Endothelial cell of umbilical vein (primary cell): ENCODE results near the gene RPS6KA3. TPM values are rescaled to one million over a fixed set of nuclear protein-coding genes. Genes with fewer than 3 reads are reported as not detected.

Source experiments
- BruUV-seq: library from RNA; stranded (reverse); fragments of 400-500 nt; replicated peaks from 2 replicates; lab custom pipeline; 2021; lab: Mats Ljungman, UMichigan
- CTCF ChIA-PET: fragments of 300-600, 350-600 bp; sonication (Branson Sonifier 250); formaldehyde crosslinking; loops from one replicate; lab custom pipeline; 2021; ENCODE audit warnings: antibody characterized with exemption, inconsistent platforms; lab: Charles Lee
- POLR2A ChIA-PET: fragments of 300-600, 350-600 bp; sonication (Branson Sonifier 250); formaldehyde crosslinking; loops from one replicate; lab custom pipeline; 2021; ENCODE audit warnings: antibody characterized with exemption, inconsistent platforms; lab: Charles Lee
- DNase-seq: peaks from one replicate; pipeline ENCODE4 v3.0.0-alpha.2; 2011; ENCODE audit warnings: low read depth, low spot score
- FAIRE-seq: peaks from 2 replicates; lab custom pipeline; 2011; peaks lifted over from hg19 to GRCh38; lab: Jason Lieb, UNC
- H2AFZ ChIP-seq: 2 replicates; pipeline ENCODE4 v1.6.0; 2012; ENCODE audit warnings: low read depth, low read length, control low read depth, inconsistent platforms
- H3K27ac ChIP-seq: 2 replicates; pipeline ENCODE4 v1.5.1; 2011; ENCODE audit warnings: low read depth, mild to moderate bottlenecking, control low read depth, low read length, moderate library complexity; ENCODE audit not compliant: insufficient read depth
- H3K27me3 ChIP-seq, 2 experiments: 2 replicates each; pipeline versions ENCODE4 v1.6.0 to v1.6.1; 2011; ENCODE audit warnings: low read length in 2 of 2, mixed read lengths in 1 of 2; ENCODE audit not compliant: control insufficient read depth in 2 of 2, insufficient read depth in 2 of 2
- H3K36me3 ChIP-seq, 2 experiments: 2 replicates in 1 of 2; 3 replicates in 1 of 2; pipeline ENCODE4 v1.5.1; 2011; ENCODE audit warnings: low read length in 2 of 2, mild to moderate bottlenecking in 1 of 2, moderate library complexity in 1 of 2; ENCODE audit not compliant: control insufficient read depth in 2 of 2, insufficient read depth in 2 of 2; ENCODE audit errors: extremely low read depth in 1 of 2
- H3K4me1 ChIP-seq: 3 replicates; pipeline ENCODE4 v1.5.1; 2011; ENCODE audit warnings: mild to moderate bottlenecking, low read length; ENCODE audit not compliant: control insufficient read depth, insufficient read depth; ENCODE audit errors: extremely low read depth
- H3K4me2 ChIP-seq: 2 replicates; pipeline ENCODE4 v1.6.1; 2011; ENCODE audit warnings: low read length, control low read depth, mixed read lengths; ENCODE audit not compliant: insufficient read depth
- H3K4me3 ChIP-seq, 3 experiments: fragments of 200-600 bp in 1 of 3; sonication (generic), shearing (Covaris generic) in 1 of 3; replicated peaks in 1 of 3; 2 replicates each; pipeline ENCODE4 v1.5.1; 2011 to 2016; ENCODE audit warnings: control low read depth in 3 of 3, low read length in 3 of 3, mild to moderate bottlenecking in 2 of 3, inconsistent platforms in 1 of 3, low read depth in 1 of 3, moderate library complexity in 1 of 3; ENCODE audit not compliant: insufficient read depth in 1 of 3
- H3K79me2 ChIP-seq: 2 replicates; pipeline ENCODE4 v1.6.0; 2012; ENCODE audit warnings: low read length, inconsistent platforms; ENCODE audit not compliant: control insufficient read depth, insufficient read depth
- H3K9ac ChIP-seq: replicated peaks from 2 replicates; pipeline ENCODE3; 2011; ENCODE audit warnings: low read length, control low read depth; ENCODE audit not compliant: insufficient read depth; ENCODE audit errors: extremely low read depth
- H3K9me1 ChIP-seq: replicated peaks from 3 replicates; pipeline ENCODE4 v1.6.0; 2011; ENCODE audit warnings: mild to moderate bottlenecking, low read length; ENCODE audit not compliant: control insufficient read depth, insufficient read depth; ENCODE audit errors: extremely low read depth
- H3K9me3 ChIP-seq: replicated peaks from 2 replicates; pipeline ENCODE4 v1.5.1; 2012; ENCODE audit warnings: low read length, inconsistent platforms; ENCODE audit not compliant: control insufficient read depth, insufficient read depth
- H4K20me1 ChIP-seq: replicated peaks from 2 replicates; pipeline ENCODE3; 2011; ENCODE audit warnings: mild to moderate bottlenecking, low read length; ENCODE audit not compliant: control insufficient read depth, insufficient read depth; ENCODE audit errors: extremely low read depth
- CTCF ChIP-seq, 2 donors: IDR thresholded peaks; 1 replicate in 1 of 2; 2 replicates in 1 of 2; pipeline ENCODE4 v1.5.1; 2011; ENCODE audit warnings: low read length in 2 of 2, mild to moderate bottlenecking in 2 of 2, moderate library complexity in 2 of 2, control low read depth in 1 of 2, inconsistent platforms in 1 of 2, low read depth in 1 of 2; ENCODE audit not compliant: insufficient read depth in 1 of 2; ENCODE audit errors: extremely low read depth in 1 of 2
- EZH2 ChIP-seq: IDR thresholded peaks from 2 replicates; pipeline ENCODE4 v1.6.1; 2012; ENCODE audit warnings: borderline replicate concordance, low read depth, mild to moderate bottlenecking, moderate library complexity, low read length, inconsistent platforms; ENCODE audit not compliant: severe bottlenecking
- FOS ChIP-seq: IDR thresholded peaks from 2 replicates; pipeline ENCODE4 v1.6.1; 2011; ENCODE audit warnings: mild to moderate bottlenecking, low read length, moderate library complexity, borderline replicate concordance; ENCODE audit not compliant: insufficient read depth
- GATA2 ChIP-seq: IDR thresholded peaks from 2 replicates; pipeline ENCODE4 v1.7.0; 2011; ENCODE audit warnings: low read depth, mild to moderate bottlenecking, moderate library complexity, mixed read lengths, low read length; ENCODE audit not compliant: insufficient read length, insufficient read depth
- JUN ChIP-seq: IDR thresholded peaks from 2 replicates; pipeline ENCODE4 v1.6.1; 2011; ENCODE audit warnings: borderline replicate concordance, low read depth; ENCODE audit not compliant: insufficient read length, insufficient read depth
- MAX ChIP-seq: IDR thresholded peaks from 2 replicates; pipeline ENCODE4 v1.6.1; 2011; ENCODE audit not compliant: insufficient read depth, insufficient read length
- MYC ChIP-seq: IDR thresholded peaks from one replicate; pipeline ENCODE4 v1.6.1; 2011; ENCODE audit warnings: mild to moderate bottlenecking, low read depth, low read length
- POLR2A ChIP-seq: IDR thresholded peaks from 2 replicates; pipeline ENCODE4 v1.6.1; 2012; ENCODE audit warnings: low read depth, mild to moderate bottlenecking, control low read depth, low read length
- POLR2AphosphoS5 ChIP-seq: IDR thresholded peaks from 2 replicates; pipeline ENCODE4 v1.6.1; 2012; ENCODE audit warnings: low read depth, mild to moderate bottlenecking, control low read depth, low read length, moderate library complexity; ENCODE audit not compliant: insufficient read depth
- dilution Hi-C: fragments of 300-500 bp; cut with MboI; formaldehyde crosslinking; loops from one replicate; pipeline ENCODE4 v1.15.0; 2019; ENCODE audit warnings: low sequenced_read_pairs; ENCODE audit not compliant: extremely low pct_ligation_motif_present
- intact Hi-C: fragments of 100-400 bp; cut with micrococcal nuclease; formaldehyde crosslinking; loops from one replicate; pipeline ENCODE4 v1.10.0; 2022
- polyA plus RNA-seq, 4 experiments: library from polyadenylated mRNA; depleted of rRNA in 3 of 4; stranded (reverse) in 3 of 4; unstranded in 1 of 4; fragments of >200 nt; gene quantifications; 2 replicates each; pipeline versions ENCODE4 v1.2.1 to v1.2.3, GENCODE V29; 2011 to 2012; ENCODE audit warnings: missing spikeins in 1 of 4
- total RNA-seq: library from RNA; stranded (reverse); gene quantifications from 2 replicates; pipeline ENCODE4 v1.2.3, GENCODE V29; 2021

Gene RPS6KA3
- total and polyA plus RNA-seq, 2 donors (not counting 3 experiments of a cell fraction or from before 2014, with no cell fraction given) = 24.4 to 61.6 TPM

DNA sequence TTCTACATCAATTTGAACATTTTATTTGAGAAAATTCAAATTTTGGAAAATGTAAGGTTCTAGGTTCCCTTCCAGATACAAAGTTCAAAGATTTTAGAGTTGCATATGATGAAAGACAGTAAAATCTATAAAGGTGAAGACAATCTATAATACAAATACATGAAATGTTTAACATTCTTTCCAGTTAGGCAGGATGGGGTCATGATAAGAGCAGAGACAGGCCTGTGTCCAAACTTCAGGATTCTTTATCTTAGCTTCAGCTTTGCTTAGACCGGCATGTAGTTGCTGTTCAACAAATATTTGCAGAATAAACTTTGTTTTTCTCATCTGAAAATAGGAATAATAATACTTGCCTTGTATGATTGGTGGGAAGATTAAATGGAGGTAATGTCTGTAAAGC lies 4.5 kb upstream of the RPS6KA3 start:
- H3K4me3 ChIP-seq = no peak overlapping the region
- BruUV-seq = no TSS peak
- TF ChIP-seq EZH2 (no peak), POLR2A (no peak)
- ChIA-PET CTCF (no interaction called here), POLR2A (no interaction called here)
- no peaks in the 10 kb centered on the region for H3K9me1 ChIP-seq
- no peaks in the 10 kb centered on the region for H3K9me3 ChIP-seq
- no peak overlapping the region for H3K27ac ChIP-seq
- no peaks in the 10 kb centered on the region for H4K20me1 ChIP-seq
- peaks cover 2% of the 10 kb centered on the region for H3K79me2 ChIP-seq
- H2AFZ ChIP-seq = no peak overlapping the region
- no peaks in the 10 kb centered on the region for H3K36me3 ChIP-seq
- intact Hi-C loops (no loop called here), dilution Hi-C loops (no loop called here)
- H3K27me3 ChIP-seq = no peaks in the 10 kb centered on the region
- FAIRE-seq (no peak), DNase-seq (no peak)
- H3K4me1 ChIP-seq = peaks cover 6% of the 10 kb centered on the region
- H3K9ac ChIP-seq = no peak overlapping the region
- no peak overlapping the region for H3K4me2 ChIP-seq

DNA sequence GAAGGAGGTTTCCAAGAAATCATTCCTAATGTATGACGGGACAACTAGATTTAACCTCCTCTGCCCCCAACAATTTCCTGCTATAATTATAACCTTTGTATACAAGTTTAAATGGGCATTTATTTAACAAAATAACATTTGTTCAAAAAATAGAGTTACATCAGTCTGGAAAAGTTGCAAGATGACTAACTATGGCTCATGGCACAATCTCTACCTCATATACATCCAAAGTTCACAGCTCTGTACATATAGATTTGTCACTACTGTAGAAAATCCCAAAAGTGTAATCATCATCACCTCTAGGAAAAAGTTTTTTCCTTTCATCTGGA lies 3.8 kb upstream of the RPS6KA3 start:
- Histone ChIP-seq H3K4me3 (no peak overlapping the region), H3K9ac (no peak overlapping the region), H3K79me2 (peaks cover 8% of the 10 kb centered on the region), H3K36me3 (no peaks in the 10 kb centered on the region), H4K20me1 (no peaks in the 10 kb centered on the region), H3K4me2 (no peak overlapping the region), H3K9me1 (no peaks in the 10 kb centered on the region), H3K9me3 (no peaks in the 10 kb centered on the region), H3K4me1 (peaks cover 6% of the 10 kb centered on the region), H2AFZ (no peak overlapping the region), H3K27ac (no peak overlapping the region), H3K27me3 (no peaks in the 10 kb centered on the region)
- DNase-seq (no peak), FAIRE-seq (no peak)
- ChIA-PET POLR2A (no interaction called here), CTCF (no interaction called here)
- no TSS peak for BruUV-seq
- TF ChIP-seq CTCF (IDR thresholded peaks at IDR 0.05; ENCODE audit: extremely low read depth in 1 of 2, insufficient read depth in 1 of 2, low read depth in 1 of 2, low read length in 2 of 2) (no peak), POLR2AphosphoS5 (no peak), EZH2 (no peak), POLR2A (no peak), MAX (no peak), FOS (no peak), GATA2 (no peak), JUN (no peak), MYC (no peak)
- dilution Hi-C loops = no loop called here
- intact Hi-C loops = no loop called here
